GM12878 (cell line): ENCODE measurements around the gene TMEM63C.

Source experiments
- MYC ChIP-seq: IDR thresholded peaks from 2 replicates; pipeline ENCODE4 v1.6.1; 2011; ENCODE audit warnings: mild to moderate bottlenecking, low read length, moderate library complexity, inconsistent platforms; ENCODE audit not compliant: insufficient read depth, insufficient replicate concordance, insufficient read length, severe bottlenecking
- POLR2A ChIP-seq: IDR thresholded peaks from 2 replicates; pipeline ENCODE4 v1.6.1; 2011; ENCODE audit warnings: low read depth, mild to moderate bottlenecking, low read length
- SREBF2 ChIP-seq: IDR thresholded peaks from 2 replicates; pipeline ENCODE4 v1.6.1; 2012; ENCODE audit warnings: mild to moderate bottlenecking, low read length
- ZNF217 ChIP-seq: fragments of 450-650 bp; IDR thresholded peaks from 2 replicates; pipeline ENCODE4 v1.6.1; 2017; ENCODE audit warnings: antibody characterized with exemption, mild to moderate bottlenecking
- TF ChIP-seq, protein P1 (sequence below), 3 experiments: IDR thresholded peaks in 2 of 3; conservative IDR thresholded peaks in 1 of 3; 2 replicates each; pipeline ENCODE4 v1.5.1; 2011; ENCODE audit warnings: low read depth in 3 of 3, low read length in 3 of 3, mild to moderate bottlenecking in 3 of 3, control low read depth in 2 of 3, moderate library complexity in 2 of 3, inconsistent platforms in 1 of 3, mixed read lengths in 1 of 3; ENCODE audit not compliant: control insufficient read depth in 2 of 3, insufficient read depth in 1 of 3; ENCODE audit errors: extremely low read depth in 1 of 3
- TF ChIP-seq, protein P2 (sequence below): fragments of 450-650 bp; IDR thresholded peaks from 2 replicates; pipeline ENCODE4 v1.6.1; 2016; ENCODE audit warnings: mild to moderate bottlenecking, moderate library complexity, borderline replicate concordance

DNA sequence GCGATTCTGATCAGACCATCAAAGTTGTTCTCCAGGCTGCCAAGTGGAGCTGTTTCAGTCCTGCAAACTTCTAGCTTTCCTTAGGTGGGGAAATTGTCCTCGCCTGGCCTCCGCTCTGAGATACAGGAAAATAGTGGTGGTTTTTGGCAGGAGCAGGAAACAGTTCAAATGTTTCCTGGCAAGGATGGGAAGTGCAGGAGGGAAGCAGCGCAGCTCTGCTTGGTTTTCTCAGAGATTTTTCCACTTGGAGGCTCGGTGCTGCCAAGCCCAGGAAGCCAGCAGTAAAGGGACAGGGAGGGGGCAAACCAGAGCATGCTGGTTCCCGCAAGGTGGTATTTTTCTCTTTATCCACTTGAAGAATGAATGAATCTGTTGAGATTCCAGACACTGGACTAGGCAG is 17.0 kb downstream of the TMEM63C start:
- TF ChIP-seq SREBF2 (no peak), POLR2A (no peak), ZNF217 (no peak), MYC (no peak)
- TF ChIP-seq, protein P1, sequence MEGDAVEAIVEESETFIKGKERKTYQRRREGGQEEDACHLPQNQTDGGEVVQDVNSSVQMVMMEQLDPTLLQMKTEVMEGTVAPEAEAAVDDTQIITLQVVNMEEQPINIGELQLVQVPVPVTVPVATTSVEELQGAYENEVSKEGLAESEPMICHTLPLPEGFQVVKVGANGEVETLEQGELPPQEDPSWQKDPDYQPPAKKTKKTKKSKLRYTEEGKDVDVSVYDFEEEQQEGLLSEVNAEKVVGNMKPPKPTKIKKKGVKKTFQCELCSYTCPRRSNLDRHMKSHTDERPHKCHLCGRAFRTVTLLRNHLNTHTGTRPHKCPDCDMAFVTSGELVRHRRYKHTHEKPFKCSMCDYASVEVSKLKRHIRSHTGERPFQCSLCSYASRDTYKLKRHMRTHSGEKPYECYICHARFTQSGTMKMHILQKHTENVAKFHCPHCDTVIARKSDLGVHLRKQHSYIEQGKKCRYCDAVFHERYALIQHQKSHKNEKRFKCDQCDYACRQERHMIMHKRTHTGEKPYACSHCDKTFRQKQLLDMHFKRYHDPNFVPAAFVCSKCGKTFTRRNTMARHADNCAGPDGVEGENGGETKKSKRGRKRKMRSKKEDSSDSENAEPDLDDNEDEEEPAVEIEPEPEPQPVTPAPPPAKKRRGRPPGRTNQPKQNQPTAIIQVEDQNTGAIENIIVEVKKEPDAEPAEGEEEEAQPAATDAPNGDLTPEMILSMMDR (IDR thresholded peaks at IDR 0.05 in 2 of 3, conservative IDR thresholded peaks at IDR 0.05 in 1 of 3; ENCODE audit: control insufficient read depth in 2 of 3, extremely low read depth in 1 of 3, insufficient read depth in 1 of 3, low read depth in 3 of 3, low read length in 3 of 3) = no peak
- TF ChIP-seq, protein P2, sequence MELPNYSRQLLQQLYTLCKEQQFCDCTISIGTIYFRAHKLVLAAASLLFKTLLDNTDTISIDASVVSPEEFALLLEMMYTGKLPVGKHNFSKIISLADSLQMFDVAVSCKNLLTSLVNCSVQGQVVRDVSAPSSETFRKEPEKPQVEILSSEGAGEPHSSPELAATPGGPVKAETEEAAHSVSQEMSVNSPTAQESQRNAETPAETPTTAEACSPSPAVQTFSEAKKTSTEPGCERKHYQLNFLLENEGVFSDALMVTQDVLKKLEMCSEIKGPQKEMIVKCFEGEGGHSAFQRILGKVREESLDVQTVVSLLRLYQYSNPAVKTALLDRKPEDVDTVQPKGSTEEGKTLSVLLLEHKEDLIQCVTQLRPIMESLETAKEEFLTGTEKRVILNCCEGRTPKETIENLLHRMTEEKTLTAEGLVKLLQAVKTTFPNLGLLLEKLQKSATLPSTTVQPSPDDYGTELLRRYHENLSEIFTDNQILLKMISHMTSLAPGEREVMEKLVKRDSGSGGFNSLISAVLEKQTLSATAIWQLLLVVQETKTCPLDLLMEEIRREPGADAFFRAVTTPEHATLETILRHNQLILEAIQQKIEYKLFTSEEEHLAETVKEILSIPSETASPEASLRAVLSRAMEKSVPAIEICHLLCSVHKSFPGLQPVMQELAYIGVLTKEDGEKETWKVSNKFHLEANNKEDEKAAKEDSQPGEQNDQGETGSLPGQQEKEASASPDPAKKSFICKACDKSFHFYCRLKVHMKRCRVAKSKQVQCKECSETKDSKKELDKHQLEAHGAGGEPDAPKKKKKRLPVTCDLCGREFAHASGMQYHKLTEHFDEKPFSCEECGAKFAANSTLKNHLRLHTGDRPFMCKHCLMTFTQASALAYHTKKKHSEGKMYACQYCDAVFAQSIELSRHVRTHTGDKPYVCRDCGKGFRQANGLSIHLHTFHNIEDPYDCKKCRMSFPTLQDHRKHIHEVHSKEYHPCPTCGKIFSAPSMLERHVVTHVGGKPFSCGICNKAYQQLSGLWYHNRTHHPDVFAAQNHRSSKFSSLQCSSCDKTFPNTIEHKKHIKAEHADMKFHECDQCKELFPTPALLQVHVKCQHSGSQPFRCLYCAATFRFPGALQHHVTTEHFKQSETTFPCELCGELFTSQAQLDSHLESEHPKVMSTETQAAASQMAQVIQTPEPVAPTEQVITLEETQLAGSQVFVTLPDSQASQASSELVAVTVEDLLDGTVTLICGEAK = no peak
